NOMO-1 treated with DMSO at 0.1 percent for 48 hours (cell line): Measurements from ENCODE around the gene LAMP1.
A peak's percentile ranks its signal among the peaks of the same experiment; 100 is the strongest.
"Not testable (repeated sequence)": the region's sequence is repeated elsewhere in the genome, so short reads cannot be mapped to it uniquely, and the experiment has no call there.

Source experiments
- DNase-seq: peaks from one replicate; lab custom pipeline; 2025; ENCODE audit not compliant: unreplicated experiment; lab: John Stamatoyannopoulos, UW

Gene LAMP1

GRCh38 chr13:113295776-113296175, 1.3 kb upstream of the LAMP1 start:
- no peak for DNase-seq

GRCh38 chr13:113297370-113298042, 467 bp downstream of the LAMP1 start:
- peak; percentile 21 for DNase-seq

- DNase-seq = no peak
Measured at GRCh38 chr13:113298043-113298945, 1.3 kb downstream of the LAMP1 start.

GRCh38 chr13:113299951-113300350, 2.9 kb downstream of the LAMP1 start:
- peak; percentile 85 for DNase-seq

- DNase-seq = no peak
Measured at GRCh38 chr13:113302986-113303385, 5.9 kb downstream of the LAMP1 start.

GRCh38 chr13:113304121-113304520, 7.1 kb downstream of the LAMP1 start:
- DNase-seq = no peak

- no peak for DNase-seq
Measured at GRCh38 chr13:113305208-113305607, 8.2 kb downstream of the LAMP1 start.

GRCh38 chr13:113307491-113307890, 10.5 kb downstream of the LAMP1 start:
- DNase-seq = no peak

GRCh38 chr13:113309473-113309872, 12.4 kb downstream of the LAMP1 start:
- DNase-seq = no peak

- not testable (repeated sequence) for DNase-seq
Measured at GRCh38 chr13:113314112-113314511, 17.1 kb downstream of the LAMP1 start.

GRCh38 chr13:113314895-113315470, 17.9 kb downstream of the LAMP1 start:
- not testable (repeated sequence) for DNase-seq

- no peak for DNase-seq
Measured at GRCh38 chr13:113315992-113316391, 19.0 kb downstream of the LAMP1 start.

- no peak for DNase-seq
Measured at GRCh38 chr13:113317031-113317430, 20.0 kb downstream of the LAMP1 start.

GRCh38 chr13:113318956-113319355, 21.9 kb downstream of the LAMP1 start:
- no peak for DNase-seq

GRCh38 chr13:113319371-113319770, 22.3 kb downstream of the LAMP1 start:
- DNase-seq = no peak

- DNase-seq = no peak
Measured at GRCh38 chr13:113320226-113320875, 23.3 kb downstream of the LAMP1 start.

GRCh38 chr13:113321546-113321945, 24.5 kb downstream of the LAMP1 start:
- DNase-seq = no peak

GRCh38 chr13:113322043-113322461, 25.0 kb downstream of the LAMP1 start:
- DNase-seq = no peak

GRCh38 chr13:113322890-113323651, 26.0 kb downstream of the LAMP1 start:
- DNase-seq = no peak

GRCh38 chr13:113323869-113324268, 26.8 kb downstream of the LAMP1 start:
- no peak for DNase-seq

- DNase-seq = no peak
Measured at GRCh38 chr13:113324398-113324797, 27.4 kb downstream of the LAMP1 start.
